Hippocampal formation (tissue), 2 donors: ENCODE measurements around the gene NDUFA12.
A peak's percentile ranks its signal among the peaks of the same experiment; 100 is the strongest.

ENCODE experiments used
- DNase-seq, 2 donors: peaks; one replicate each; lab custom pipeline; 2025; lab: John Stamatoyannopoulos, UW

Gene NDUFA12

GRCh38 chr12:94980577-94980976, 22.9 kb downstream of the NDUFA12 start:
- DNase-seq: peak in 1 of 2 donors; percentile 44

GRCh38 chr12:94979941-94980340, 23.6 kb downstream of the NDUFA12 start:
- DNase-seq: no peak

GRCh38 chr12:94977766-94978468, 25.6 kb downstream of the NDUFA12 start:
- DNase-seq: no peak

GRCh38 chr12:94973221-94973620, 30.3 kb downstream of the NDUFA12 start:
- no peak for DNase-seq

- DNase-seq: no peak
Measured at GRCh38 chr12:94972795-94973194, 30.7 kb downstream of the NDUFA12 start.

DNA sequence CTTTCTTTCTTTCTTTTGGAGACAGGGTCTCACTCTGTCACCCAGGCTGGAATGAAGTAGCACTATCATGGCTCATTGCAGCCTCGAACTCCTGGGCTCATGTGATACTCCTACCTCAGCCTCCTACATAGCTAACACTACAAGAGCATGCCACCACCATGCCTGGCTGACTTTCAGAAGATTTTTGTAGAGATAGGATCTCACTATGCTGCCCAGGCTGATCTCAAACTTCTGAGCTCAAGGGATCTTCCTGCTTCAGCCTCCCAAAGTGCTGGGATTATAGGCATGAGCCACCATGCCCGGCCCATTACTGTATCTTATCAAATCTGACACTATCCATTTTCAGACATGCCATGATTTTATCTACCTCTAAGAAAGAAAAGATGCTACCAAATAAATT, 31.6 kb downstream of the NDUFA12 start:
- DNase-seq: no peak

DNA sequence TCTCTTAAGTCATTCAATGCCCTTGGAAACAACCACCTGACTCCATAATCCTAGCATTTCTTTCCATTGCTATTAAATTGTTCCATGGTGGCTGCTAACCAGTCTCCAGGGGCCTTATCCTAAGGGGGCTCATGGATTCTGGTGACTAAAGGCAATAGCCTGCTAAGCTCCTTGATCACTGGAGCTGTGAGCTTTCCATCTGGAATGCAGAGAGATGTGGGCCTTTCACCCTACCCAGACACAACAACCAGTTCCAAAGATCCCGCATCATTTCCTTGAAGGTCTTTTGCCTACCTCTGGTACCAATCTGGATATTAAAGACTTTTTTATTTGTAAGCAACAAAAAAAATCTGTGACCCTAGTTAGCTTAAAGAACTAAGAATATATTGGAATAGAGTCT, 32.9 kb downstream of the NDUFA12 start:
- no peak for DNase-seq

DNA sequence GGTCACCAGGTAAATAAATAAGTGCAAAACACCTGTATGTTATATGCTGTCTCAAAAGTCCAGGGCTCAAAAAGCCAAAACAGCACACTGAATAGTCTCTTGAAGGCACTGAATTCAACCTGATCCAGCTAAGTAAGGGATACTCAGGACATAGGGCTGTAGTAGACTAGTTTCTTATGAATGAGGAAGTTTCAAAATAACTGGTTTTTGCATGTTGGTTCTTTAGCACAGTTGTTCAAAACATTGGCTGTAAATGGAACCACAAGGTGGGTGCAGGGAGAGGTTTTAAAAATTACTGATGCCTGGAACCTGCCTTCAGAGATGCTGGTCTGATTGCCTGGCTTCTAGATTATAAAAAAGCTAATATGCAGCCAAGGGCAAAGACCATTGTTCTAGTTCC, 34.1 kb downstream of the NDUFA12 start:
- DNase-seq: no peak

DNA sequence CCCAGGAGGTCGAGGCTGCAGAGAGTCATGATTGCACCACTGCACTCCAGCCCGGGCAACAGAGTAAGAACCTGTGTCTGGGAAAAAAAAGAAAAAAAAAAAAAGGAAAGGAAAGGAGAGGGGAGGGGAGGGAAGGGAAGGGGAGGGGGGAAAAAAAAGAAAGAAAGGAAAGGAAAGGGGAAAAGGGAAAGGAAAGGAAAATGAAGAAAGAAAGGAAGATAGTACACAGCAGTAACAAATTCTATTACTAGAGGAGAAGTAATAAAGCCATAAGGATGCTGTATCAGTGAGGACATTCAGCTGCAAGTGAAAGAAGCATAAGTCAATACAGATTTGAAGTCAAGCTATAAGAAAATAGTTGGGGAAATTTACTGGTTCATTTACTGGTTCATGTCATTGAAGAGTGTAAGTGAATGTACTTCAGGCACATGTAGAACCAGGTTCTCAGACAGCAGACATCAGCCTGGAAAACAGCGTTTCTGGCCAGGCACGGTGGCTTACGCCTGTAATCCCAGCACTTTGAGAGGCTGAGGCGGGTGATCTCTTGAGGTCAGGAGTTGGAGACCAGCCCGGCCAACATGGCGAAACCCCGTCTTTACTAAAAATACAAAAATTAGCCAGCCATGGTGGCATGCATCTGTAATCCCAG, 37.4 kb downstream of the NDUFA12 start:
- no peak for DNase-seq

- DNase-seq: no peak
Measured at GRCh38 chr12:94963649-94964048, 39.8 kb downstream of the NDUFA12 start.

DNA sequence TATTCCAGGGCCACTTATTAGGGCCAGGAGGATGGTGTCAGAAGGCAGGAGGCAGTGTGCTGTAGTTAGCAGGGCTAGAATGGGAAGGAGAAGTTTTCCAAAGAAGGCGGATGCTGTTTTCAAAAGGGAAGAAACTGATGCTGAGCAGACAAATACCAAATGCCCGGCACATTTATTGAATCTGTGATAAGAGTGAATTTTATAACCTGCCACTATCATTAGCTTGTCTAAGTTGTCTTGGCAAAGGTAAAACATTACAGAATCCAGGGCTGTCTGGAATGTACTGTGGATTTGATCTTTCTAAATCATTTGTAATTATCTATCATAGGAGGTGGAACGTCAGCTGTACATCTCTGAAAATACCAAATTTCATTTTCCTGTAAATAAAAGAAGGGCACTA, 40.8 kb downstream of the NDUFA12 start:
- no peak for DNase-seq

DNA sequence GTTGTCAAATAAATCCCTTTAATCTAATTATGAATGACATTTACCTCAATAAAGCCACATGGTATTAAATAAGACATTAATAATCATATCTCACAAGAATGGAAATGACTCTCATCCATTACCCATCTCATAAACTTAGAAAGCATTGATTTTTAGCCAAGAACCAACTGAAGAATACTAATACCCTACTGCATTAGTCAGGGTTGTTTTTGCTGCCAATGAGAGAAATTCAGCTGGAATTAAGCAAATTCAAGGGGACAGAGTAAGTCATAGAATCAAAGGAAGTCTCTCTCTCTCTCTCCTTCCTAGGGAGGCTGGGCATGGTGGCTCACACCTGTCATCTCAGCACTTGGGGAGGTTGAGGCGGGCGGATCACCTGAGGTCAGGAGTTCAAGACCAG, 41.6 kb downstream of the NDUFA12 start:
- DNase-seq: no peak

DNA sequence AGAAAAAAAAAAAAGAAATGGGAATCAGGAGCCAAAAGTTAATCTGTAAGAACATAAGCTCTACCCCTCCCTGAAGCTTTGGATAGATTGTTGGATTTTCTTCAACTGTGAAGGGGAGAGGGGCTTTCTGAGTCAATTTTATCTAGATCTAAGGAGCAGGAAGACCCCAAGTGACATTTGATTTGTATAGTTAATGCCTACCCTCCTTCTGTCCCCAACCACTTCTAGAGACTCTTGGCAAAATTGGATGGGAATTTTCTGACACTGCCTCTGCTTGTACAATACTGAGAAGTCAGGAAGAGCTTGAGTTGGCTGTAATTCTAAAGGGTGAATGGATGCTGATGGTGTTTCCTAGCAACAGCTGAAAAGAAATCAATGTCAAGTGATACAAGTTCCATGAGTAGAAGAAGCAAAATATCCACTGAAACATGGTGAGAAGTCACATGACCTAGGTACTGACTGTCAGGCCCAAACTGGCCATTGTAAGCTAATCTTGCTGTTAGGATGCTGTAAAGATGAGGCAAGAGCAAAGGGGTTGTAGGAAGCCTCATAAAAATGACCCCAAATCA, 42.2 kb downstream of the NDUFA12 start:
- no peak for DNase-seq

DNA sequence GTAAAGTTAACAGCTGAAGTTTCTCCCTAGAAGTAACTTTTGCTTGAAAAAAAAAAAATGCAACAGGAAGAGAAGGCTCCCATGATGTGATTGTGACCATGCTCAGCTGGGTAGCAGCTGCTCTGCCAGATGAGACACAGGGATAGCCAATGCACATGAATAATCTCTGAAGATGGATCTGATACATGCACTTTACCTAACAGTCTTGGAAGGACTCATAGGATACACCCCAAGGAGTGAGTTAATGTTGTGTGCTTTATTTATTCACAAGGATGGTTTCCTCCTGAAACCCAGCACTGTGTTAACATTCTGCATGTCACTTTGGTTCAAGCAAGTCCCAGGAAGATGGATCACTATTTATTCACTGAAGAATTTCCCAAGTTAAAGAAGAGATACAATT, 46.5 kb downstream of the NDUFA12 start:
- DNase-seq: no peak

GRCh38 chr12:94954948-94955592, 48.4 kb downstream of the NDUFA12 start:
- DNase-seq: no peak

DNA sequence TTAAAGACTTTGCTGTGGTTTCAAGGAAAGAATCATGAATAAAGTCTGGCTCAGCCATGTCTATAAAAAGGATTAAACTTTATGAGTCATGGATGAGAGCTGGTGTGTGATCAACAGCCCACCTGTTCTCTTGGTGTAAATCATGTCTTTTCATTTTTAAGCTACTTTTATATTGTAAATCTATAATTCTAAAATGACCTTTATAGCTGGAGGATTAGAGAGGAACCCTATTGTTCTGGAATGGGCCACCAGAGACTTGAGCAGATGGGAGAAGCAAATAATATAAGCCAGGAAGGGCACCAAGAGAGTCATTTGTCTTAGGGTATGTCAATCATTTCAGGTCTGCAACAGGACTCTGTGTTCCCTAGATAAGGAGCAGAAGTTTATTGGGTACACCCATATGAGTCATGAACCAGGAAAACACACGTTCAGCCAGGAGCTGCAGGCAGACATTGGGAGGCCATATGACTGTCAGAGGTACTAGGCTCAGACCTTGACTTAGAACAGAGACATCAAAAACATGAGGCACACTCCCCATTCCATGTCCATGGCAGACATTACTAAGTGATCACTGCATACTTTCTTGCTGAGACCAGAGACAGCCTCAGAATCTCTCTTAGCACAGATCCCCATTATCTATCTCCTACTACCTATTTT, 49.3 kb downstream of the NDUFA12 start:
- DNase-seq: no peak

DNA sequence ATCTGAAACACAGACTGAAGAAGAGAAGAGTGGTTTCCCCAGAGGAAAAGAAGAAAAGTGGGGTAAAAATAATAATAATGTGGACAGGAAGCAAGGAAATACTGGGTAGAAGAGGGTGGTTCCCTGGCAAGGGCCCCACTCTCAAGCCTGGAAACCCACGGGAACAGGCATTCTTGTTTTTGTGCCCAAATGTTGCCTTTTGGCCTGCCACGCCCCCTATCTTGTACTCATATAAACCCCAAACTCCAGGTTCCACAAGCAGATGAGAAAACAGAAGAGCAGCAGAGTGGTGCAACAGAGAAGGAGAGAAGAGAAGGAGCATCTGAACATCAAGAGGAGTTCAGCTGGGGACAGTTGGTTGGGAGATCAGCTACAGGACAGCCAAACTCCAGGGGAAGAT, 51.2 kb downstream of the NDUFA12 start:
- DNase-seq: no peak

- no peak for DNase-seq
Measured at GRCh38 chr12:94951071-94951934, 52.2 kb downstream of the NDUFA12 start.

- DNase-seq: no peak
Measured at GRCh38 chr12:94948232-94948810, 55.2 kb downstream of the NDUFA12 start.

DNA sequence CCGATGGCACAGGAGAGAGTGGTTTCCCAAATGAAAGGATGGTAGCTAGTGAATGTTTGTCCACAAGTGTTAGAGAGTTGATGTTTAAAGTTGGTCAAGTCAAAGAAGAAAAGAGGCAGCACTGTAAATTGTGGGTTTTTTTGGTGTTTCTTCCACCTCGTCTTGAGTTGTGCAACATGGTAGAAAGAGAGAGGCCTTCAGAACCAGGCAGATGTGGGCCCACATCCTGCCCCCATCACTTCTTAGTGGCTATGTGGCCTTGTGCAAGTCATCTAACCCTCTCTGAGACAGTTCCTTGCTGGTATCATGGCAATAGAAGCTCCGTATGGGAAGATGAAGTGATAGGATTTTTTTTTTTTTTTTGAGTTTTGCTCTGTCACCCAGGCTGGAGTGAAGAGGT, 60.8 kb downstream of the NDUFA12 start:
- DNase-seq: no peak

DNA sequence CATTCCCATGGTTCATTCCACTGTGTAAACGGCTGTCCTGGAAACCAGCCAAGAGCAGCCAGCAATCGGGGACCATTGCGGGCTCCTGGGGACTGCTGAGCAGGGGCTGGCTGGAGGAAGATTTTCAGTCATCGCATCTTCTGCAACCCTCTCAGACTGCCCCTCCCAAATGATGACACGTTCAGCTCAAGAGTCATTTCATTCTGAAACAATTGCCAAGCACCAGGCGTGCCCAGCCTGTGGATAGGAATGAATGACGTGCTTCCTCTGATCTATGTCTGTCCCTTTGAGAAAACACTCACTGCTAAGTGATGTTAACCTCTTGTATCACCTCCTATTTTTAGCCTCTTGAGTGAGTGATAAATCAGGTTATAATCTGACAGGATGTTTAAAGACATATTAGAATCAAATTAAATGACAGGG, 62.0 kb downstream of the NDUFA12 start:
- no peak for DNase-seq
